ENCODE results near the gene PMFBP1.
"Not testable (repeated sequence)": the region's sequence is repeated elsewhere in the genome, so short reads cannot be mapped to it uniquely, and the experiment has no call there.

PMFBP1 gene

GRCh38 chr16:72105978-72106377, 66.0 kb downstream of the PMFBP1 start:
- no peak for DNase-seq (ENCODE audit: low spot score)

GRCh38 chr16:72104905-72105304, 67.0 kb downstream of the PMFBP1 start:
- no peak for DNase-seq (ENCODE audit: low spot score)

GRCh38 chr16:72101195-72101594, 70.8 kb downstream of the PMFBP1 start:
- DNase-seq (ENCODE audit: low spot score), result no peak

- peak; percentile 19 for DNase-seq (ENCODE audit: low spot score)
Observed at GRCh38 chr16:72099377-72099818, 72.6 kb downstream of the PMFBP1 start.

- no peak for DNase-seq (ENCODE audit: low spot score)
Observed at GRCh38 chr16:72098936-72099335, 73.0 kb downstream of the PMFBP1 start.

- DNase-seq (ENCODE audit: low spot score), result peak; percentile 65
Observed at GRCh38 chr16:72094266-72094610, 77.7 kb downstream of the PMFBP1 start.

GRCh38 chr16:72093448-72094265, 78.3 kb downstream of the PMFBP1 start, which contains the start of the genes DHX38 and TXNL4B:
Gene DHX38 (plus strand): TSS chr16:72093847. CDS start chr16:72096158, 2,311 bp downstream.
Gene TXNL4B (minus strand): TSS chr16:72093620. CDS start chr16:72090749, 2,871 bp downstream.
- DNase-seq (ENCODE audit: low spot score), result peak; percentile 99

GRCh38 chr16:72092832-72093447, 79.0 kb downstream of the PMFBP1 start:
- DNase-seq (ENCODE audit: low spot score), result no peak

GRCh38 chr16:72091217-72091616, 80.7 kb downstream of the PMFBP1 start:
- no peak for DNase-seq (ENCODE audit: low spot score)

- DNase-seq (ENCODE audit: low spot score), result no peak
Observed at GRCh38 chr16:72085002-72085401, 87.0 kb downstream of the PMFBP1 start.

GRCh38 chr16:72084445-72084844, 87.5 kb downstream of the PMFBP1 start:
- no peak for DNase-seq (ENCODE audit: low spot score)

- DNase-seq (ENCODE audit: low spot score), result no peak
Observed at GRCh38 chr16:72083778-72084404, 88.1 kb downstream of the PMFBP1 start.

- DNase-seq (ENCODE audit: low spot score), result not testable (repeated sequence)
Observed at GRCh38 chr16:72076991-72077706, 94.8 kb downstream of the PMFBP1 start.

GRCh38 chr16:72075067-72075466, 96.9 kb downstream of the PMFBP1 start:
- DNase-seq (ENCODE audit: low spot score), result not testable (repeated sequence)

GRCh38 chr16:72073560-72074230, 98.3 kb downstream of the PMFBP1 start:
- DNase-seq (ENCODE audit: low spot score), result peak; percentile 70

- peak; percentile 49 for DNase-seq (ENCODE audit: low spot score)
Observed at GRCh38 chr16:72072514-72073342, 99.2 kb downstream of the PMFBP1 start.

All from putamen (tissue), 1 donor.